ENCODE results near the gene AKR7A2.

Gene AKR7A2

DNA sequence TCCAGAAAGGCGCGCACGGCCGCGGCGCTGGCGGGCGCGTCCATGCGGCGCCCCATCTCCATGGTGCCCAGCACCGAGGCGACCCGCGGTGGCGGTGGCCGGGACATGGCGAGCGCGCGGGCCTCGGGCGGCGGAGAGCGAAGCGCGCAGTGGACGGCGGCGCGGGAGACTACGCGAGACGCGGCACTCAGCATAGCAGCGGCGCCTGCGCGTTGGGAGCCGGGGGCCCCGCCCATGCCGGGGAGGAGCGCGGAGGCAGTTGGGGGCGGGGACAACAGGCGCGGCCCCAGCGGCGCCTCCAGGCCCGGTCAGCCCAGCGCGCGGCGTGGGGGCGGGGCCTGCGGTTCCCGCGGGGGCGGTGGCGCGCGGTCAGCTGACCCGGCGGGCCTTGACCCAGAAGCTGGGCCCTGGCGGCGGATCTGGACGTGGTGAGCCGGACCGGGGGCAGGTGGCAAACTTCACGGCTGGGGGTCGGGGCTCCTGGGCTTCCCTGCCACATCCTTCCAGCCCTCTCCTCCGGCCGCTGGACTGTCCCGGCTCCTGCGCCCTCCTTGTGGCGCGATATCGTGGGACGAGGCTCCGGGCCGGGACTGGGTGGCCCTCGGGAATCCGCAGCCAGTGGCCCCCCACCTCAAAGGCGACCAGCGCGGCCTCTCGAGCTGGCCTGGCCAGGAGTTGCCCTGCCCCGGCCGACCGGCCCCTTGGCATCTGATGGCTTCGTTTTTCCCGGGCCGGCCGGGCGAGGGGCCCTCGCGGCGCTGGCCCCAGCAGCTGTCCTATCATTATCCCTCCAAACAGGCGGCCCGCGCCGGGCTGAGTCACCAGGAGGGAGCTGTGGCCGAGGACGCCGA is at the start of gene AKR7A2, which contains the start of gene SLC66A1:
TSS of gene AKR7A2 (minus strand) at position 214 of the 851 bp plus-strand sequence. CDS start at position 194, 20 bp downstream.
TSS of gene SLC66A1 (plus strand) at position 396 of the 851 bp plus-strand sequence. CDS start 5,352 bp downstream, outside the sequence.
- peak; percentile 60 to 88 for DNase-seq

DNA sequence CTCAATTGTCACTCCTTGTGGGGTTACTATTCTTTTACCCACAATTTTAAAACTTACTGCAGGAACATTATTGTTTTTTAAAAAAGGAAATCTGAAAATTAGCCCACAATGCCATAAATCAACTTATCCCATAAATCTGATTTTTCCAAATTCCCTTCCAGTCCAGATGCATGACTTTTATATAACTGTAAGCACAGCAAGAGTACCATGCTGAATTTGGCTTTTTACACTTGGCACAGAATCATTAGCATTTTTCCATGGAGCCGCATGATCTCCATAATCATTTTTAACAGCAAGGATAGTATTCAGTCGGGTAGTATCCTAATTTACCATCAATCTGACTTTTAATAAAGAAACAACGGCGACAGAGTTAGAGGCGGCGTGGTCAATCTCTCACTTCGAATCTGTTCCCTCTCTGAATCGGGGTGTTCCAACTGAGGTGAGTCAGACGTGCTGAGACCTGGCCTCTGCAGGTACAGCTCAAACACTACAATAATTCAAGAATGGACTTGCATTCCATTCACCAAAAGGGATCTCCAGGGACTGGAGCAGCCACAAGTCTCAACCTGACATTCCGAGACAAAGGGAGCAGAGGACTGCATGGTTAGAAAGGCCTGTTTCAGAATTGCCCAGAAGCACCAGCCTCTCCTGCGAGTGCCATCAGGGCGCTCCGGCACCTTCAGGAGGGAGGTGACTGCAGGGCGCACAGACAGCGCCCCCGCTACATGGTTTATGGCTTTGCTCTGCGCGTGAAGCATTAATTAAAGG is 49.1 kb upstream of the AKR7A2 start:
- no peak for DNase-seq

DNA sequence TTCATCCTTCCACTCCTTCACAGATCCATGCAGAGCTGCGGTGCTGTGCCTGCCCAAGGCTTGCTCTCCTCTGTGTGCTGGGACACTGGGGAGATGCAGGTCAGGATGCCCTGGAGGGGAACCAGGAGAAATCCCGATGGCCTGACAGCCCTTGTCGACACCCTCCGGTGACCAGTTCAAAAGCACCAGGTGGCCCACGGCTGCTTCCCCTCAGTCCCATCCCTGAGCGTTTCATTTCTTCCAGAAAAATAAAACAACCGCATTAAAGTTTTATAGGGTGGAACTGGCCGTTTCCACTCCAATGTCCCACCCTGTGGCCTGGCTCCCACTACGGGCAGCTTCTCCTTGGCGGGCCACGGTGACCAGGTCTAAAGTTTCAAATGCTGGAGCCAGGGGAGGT is 48.5 kb upstream of the AKR7A2 start:
- no peak for DNase-seq

DNA sequence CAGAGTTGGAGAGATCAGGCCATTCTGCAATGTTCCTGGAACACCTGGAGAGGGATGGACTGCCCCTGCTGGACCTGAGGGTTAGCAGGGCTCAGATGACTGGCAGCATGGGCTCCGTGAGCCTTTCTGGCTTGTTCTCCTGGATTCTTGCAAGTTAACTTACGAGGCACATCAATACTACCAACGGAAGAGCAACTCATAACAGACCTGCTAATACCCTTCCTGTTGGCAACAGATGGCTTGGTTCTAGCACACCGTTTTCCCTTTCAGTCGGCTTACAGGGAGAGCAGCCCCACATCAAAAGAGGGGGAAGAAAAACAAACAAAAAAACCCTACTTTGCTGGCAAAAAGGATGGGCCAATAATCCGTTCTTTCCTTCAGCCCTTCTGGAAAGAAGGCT is 48.1 kb upstream of the AKR7A2 start:
- DNase-seq: peak in 1 of 2 experiments; percentile 36

DNA sequence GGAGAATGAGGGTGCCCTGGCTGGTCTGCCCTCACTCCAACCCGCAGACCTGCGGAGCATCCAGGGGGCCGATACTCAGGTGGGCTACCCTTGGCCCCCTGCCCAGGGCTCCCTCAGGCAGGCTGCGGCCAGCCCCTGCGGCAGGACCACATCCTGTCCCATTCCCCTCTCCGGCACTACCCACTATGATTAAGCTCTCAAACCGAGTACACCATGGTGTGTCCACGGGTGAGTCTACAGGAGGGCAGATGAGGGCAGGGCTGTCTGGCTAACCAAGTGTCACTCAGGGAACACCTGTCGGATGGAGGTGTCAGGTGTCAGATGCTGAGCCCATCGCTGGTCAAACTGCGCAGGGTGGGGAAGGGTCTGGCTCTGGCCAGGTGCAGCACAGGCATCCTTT is 47.4 kb upstream of the AKR7A2 start:
- no peak for DNase-seq

DNA sequence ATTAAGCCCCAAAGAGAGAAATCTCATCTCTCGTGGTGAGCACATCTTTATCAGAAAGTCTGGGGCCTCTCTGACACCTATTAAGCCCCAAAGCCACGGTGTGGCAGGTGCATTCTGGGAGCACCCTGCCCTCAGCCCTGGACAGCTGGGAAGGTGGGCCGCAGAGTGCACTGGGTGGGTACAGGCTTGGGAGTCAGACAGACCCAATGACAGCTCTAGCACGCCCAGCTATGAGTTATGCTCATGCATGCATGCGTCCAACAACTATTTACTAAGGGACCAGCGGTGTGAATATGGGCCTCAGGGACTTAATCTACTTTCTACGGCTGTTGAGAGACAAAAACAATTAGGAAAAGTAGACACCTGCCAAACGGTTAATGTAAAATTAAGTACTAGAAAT is 46.8 kb upstream of the AKR7A2 start:
- no peak for DNase-seq

DNA sequence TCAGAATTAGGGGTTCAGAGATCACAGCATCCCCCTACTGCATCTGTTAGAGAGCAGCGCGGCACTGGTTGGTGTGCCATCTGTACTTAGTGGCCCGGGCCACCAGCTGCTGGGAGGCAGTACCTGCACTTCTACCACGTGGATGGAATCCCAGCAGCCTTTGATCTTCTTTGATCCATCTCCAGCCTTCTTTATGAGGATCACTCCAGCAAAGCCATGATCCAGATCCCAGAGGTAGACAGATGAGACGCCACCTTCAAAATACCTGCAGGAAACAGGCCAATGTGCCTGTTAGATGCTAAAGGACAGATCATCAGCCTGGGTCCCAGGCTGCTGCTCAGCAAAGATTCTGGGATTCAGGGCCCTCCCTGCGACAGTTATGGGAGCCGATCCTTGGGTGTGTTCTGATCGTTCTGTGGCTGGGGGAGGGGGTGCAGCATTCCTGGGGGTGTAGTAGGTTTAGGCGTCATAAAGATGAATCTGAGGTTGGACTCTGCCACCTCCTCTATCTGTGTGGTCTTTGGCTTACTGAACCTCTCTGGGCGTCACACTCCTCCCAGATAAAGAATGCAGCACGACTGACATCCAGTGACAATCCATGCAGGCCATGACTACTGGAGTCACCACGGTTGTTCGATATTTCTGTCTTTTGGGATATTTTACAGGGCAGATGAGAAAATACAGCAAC is 45.5 kb upstream of the AKR7A2 start:
- no peak for DNase-seq

DNA sequence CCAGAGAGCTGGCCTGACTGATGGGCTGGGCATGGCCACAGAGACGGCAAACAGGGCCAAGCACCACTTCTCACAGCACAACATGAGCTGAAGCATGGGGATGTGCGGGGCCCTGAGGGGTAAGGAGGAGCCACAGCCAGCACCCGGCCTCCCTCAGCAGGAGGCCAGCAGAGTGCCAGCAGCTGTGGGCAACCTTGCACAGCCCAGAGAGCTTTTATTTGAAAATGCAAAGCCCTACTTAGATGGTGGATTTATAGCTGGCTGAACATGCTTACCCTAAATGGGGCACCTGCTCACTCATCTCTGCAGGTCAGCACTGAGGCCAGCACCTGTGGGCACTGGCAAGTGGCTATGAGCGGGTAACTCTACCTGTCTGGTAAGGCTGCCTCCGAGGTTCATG is 44.3 kb upstream of the AKR7A2 start:
- DNase-seq: no peak

DNA sequence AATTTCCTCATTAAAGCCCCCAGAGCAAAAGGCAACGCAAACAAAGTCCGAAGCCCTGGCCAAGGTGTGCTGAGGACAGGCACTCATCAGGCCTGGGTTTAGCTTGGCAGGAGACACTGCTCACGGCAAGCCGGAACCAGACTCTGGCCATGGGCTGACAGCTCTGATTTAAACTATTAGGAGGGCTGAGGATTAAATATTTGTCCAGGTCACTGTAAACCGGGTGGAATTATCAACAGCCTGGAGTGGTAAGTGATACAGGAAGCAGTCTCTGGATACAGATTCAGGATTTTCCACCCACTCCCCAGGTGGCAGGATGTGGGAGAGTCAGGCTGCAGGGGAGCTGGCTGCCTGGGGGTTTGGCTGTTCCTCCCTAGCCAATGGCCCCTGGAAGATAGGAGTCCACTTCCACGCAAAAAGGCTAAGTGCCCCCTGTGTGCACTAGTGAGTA is 42.6 kb upstream of the AKR7A2 start:
- no peak for DNase-seq

DNA sequence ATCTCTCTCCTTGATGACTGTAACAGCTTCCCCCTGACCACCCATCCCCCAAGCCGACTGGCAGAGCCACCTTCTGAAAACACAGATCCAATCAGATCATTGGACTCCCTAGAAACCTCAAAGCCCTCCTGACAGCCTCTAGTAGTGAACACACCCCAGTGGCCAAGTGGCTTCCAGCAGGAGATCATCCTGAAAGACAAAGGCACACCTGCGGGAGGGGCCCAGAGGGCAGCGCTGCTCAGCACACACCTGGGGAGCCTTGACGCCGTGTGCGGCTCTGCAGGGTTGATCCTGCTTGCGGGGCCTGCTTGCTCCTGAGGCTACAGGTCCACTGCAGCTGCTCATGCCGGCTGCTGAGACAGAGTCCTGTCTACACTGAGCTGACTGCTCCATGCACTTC is 41.7 kb upstream of the AKR7A2 start:
- DNase-seq: no peak

DNA sequence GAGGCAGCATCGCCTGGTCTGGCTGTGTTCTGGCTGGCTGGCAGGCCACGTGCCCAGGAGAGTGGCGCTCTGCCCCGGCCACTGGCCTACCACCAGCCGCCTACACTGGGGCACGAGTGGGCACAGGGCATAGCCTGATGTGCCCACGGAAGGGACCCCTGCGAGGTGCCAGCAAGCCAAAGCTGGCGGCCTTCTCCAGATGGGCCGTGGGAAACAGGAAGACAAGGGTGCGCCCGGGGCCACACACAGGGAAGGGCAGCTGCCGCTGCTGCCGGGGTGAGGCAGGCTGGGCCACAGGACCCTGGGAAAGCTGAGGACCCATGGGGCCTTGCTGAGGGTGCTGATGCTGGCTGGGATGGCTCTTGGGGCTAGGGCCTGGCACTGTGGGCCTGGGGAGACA is 40.9 kb upstream of the AKR7A2 start:
- no peak for DNase-seq

DNA sequence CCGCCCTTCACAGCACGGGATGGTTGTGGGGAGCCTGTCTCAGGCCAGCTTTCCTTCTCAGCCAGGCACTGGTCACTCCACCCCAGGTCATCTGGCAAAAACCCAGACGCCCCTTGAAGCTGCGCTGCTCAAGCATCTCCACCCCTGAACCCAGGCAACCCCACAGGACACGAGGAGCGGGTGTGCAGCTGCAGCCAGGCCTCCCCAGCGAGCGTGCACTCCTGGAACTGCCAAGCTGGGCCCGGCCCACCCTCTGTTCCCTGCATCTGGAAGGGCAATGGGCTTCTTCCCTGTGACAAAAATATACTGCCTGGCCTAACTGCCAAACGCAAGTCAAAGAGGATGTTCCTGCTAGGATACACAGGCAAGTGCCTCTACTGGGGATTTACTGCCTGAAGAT is 39.9 kb upstream of the AKR7A2 start:
- DNase-seq: no peak

DNA sequence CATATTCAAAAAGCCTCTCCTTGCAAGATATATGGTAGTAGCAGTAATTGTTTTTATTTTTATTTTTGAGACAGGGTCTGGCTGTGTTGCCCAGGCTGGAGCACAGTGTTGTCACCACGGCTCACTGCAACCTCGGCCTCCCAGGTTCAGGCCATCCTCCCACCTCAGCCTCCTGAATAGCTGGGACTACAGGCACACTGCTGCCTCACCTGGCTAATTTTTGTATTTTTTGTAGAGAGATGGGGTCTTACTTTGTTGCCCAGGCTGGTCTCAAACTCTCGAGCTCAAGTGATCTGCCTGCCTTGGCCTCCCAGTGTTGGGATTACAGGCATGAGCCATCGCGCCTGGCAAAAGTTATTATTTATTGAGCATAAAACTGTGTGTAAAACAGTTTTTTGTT is 38.6 kb upstream of the AKR7A2 start:
- DNase-seq: no peak

DNA sequence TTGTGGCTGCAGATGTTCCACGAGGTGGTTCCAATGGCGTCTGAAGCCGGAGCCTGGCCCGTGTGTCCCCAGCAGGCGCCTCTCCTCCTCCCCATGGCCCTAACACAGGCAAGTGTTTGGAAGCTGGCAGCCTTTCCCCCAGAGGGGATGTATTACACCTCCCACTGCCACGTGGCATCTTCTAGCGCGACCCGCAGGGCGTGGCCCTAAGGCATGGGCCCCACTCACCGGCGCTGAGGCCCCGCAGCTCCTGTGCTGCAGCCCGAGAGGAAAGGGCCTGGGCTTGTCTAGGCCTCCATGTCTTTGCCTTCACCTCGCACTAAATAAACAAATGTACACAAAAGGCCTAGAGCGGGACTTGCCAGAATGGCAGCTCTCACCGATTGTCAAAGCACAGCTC is 38.1 kb upstream of the AKR7A2 start:
- no peak for DNase-seq

DNA sequence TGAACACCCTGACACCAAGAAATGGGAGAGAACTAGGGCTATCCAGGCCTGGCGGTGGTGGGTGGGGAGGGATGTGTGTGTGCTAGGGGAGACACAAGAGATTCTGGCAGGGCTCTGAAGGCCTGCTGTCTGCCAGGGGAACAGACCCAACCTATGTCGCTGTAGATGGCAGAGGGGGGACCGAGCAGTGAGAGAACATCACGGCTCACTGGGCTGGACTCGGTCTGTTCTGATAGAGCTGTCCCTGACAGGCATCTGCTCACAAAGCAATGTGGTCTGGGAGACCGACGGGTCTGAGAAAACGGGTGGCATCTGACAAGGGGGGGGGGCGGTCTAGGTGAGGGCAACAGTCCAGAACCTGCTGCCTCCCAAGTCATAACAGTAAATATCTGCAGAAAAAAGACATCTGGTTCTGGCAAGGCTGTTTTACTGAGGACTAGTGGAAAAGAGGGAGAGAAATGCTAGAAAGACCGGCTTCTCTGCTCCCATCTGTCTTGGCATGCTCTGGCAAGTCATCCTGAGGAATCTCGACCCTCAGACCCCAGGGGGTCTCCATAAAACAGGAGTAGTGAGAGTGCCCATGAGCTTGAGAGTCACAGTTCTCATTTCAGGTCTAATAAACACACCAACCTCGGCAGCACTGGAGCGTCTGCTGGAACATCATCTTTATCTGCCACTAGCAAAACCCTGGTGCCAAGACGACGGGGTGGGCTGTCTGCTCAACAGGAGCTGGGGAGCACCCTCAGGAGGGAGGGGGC is 36.7 kb upstream of the AKR7A2 start:
- no peak for DNase-seq

DNA sequence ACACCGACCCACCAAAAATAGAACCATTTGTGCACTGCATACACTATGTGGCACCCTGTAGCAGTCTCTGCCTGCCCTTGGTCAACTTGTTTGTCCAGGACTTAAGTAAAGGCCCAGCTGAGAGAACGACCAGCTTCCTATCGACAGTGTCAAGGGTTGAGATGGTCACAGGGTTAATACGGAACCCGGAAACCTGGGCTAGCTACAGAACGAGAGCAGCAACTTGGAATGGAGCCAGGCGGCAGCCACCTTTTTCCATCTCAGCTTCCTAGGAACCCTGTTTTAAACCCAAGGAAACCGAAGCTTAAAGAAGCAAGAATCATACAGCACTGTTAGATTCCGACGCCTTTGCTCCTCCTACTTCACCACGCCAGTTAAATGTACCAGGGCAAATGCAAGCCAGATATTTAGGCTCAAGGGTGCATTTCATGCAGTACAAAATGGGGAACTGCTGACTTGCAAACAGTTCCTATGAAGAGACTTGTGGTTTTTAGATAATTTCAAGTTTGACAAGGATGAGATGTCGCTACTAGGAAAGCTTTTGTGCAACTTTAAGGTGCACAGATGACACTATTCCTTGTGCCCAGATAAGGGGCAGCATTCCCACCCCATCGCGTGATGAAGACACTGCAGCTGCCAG is 35.7 kb upstream of the AKR7A2 start:
- no peak for DNase-seq

DNA sequence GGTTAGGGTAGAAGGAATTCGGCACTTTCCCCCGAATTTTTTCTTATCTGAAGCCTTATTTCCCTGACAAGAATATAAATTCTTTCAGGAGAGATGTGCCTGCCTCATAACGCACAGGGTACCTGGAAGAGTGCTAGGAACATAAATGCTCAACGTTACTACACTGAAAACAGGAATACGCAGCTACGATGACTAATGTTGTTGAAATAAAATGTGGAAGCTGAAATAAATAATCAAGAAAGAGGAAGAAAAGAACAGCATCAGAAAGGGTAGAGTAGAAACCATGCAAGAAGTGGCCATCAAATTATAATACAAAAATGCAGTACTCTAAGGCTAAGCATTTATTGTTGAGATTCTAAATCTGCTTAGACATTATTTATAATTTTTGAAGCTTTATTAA is 34.1 kb upstream of the AKR7A2 start:
- no peak for DNase-seq

DNA sequence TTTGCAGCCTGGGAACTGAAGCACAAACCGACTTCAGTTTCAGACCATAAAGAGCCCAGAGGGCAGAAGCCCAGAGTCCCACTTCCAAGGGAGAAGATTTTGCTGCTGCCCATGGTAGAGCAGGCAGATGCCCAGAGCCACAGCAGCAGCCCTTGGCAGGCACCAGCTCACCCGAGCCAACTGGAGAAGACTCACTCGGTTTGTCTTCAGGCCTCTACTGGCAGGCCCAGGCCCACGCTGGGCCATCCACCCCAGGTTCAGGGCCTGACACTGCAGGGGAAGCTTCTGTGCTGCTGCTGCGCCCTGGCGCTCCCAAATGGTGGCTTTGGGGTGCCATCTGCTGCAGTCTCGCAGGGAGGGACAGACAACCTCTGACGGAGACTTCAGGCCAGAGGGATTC is 33.4 kb upstream of the AKR7A2 start:
- DNase-seq: no peak

DNA sequence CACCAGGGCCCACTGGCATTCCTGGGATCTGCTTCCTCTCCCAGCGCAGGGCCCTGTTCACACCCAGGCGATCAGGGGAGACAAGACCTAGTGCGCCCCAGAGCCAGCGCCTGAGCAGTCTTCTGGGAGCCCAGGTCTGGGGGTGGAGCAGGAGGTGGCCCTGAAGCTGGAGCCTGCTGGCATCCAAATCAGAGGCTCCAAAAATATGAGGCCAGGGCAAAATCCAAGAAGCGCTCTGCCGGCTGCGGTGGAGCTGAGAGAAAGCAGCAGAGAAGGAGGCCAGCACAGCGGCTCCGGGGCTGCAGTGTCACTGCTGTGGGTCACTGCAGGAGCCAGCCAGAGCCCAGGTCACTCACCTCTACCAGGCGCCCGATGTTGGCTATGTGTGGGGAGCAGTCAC is 32.9 kb upstream of the AKR7A2 start:
- no peak for DNase-seq

DNA sequence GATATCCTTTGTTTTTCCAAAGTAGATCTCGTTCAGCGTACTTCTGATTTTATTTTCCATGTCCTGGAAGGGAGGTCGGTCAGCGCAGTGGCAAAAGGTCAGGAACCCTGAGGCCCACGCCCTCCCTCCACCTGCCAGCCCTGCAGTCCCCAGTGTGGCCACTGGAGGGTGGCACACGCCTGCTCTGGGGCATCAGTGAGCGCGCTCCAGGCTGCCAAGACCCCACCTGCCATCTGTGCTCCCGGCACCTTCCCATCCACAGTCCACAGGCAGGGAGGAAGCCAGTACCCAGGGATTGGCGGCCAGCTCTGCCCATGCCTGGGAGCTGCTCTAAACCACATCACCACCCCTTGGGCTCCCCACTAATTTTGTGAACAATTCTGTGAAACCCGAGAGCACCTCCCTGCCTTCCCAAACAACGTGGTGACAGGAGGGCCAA is 32.4 kb upstream of the AKR7A2 start:
- peak; percentile 25 to 68 for DNase-seq

DNA sequence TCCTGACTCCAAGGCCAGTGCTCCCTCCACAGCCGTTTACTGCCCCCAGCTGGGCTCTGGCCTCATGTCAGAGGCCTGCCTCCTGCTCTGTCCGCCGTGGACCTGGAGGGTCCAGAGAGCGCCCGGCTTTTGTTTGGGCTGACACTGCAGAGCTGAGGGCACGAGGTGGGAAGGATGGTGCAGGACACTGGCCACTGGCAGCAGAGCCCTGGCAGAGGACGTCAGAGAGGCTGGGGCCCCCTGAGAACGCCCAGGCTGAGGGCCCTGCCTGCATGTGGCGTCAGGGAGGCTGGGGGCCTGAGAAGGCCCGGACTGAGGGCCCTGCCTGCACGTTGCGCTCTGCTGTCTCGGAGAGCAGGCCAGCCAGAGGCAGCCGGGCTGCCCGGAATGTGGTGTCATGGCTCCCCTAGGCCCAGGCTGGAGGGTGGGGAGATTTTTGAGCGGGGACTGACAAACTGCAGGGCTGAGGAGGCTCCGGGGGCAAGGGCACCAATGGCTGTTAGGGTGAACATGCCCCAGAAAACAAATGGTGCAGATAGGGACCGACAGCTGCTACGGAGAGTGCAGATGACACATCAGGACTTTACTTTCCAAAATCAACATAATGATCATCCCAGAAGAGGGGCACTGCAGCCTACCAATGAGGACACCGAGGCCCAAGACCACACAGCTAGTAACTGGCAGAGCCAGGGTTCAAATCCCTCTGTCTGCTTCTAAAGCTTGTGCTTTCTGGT is 31.8 kb upstream of the AKR7A2 start:
- DNase-seq: no peak

All from NCI-H524 (cell line).